Endothelial cell of umbilical vein (primary cell): Measurements from ENCODE around the gene TXNDC12. TPM values are rescaled to one million over a fixed set of nuclear protein-coding genes. Genes with fewer than 3 reads are reported as not detected.

Source experiments
- Bru-seq: library from RNA; stranded (reverse); fragments of 400-500 nt; gene quantifications from one replicate; lab custom pipeline; 2021; lab: Mats Ljungman, UMichigan
- BruChase-seq, 2 experiments: library from RNA; stranded (reverse); fragments of 400-500 nt; gene quantifications; one replicate each; lab custom pipeline; 2021; lab: Mats Ljungman, UMichigan
- BruUV-seq: library from RNA; stranded (reverse); fragments of 400-500 nt; replicated peaks from 2 replicates; lab custom pipeline; 2021; lab: Mats Ljungman, UMichigan
- CTCF ChIA-PET: fragments of 300-600, 350-600 bp; sonication (Branson Sonifier 250); formaldehyde crosslinking; loops from one replicate; lab custom pipeline; 2021; ENCODE audit warnings: antibody characterized with exemption, inconsistent platforms; lab: Charles Lee
- POLR2A ChIA-PET: fragments of 300-600, 350-600 bp; sonication (Branson Sonifier 250); formaldehyde crosslinking; loops from one replicate; lab custom pipeline; 2021; ENCODE audit warnings: antibody characterized with exemption, inconsistent platforms; lab: Charles Lee
- DNase-seq: peaks from one replicate; pipeline ENCODE4 v3.0.0-alpha.2; 2011; ENCODE audit warnings: low read depth, low spot score
- FAIRE-seq: peaks from 2 replicates; lab custom pipeline; 2011; peaks lifted over from hg19 to GRCh38; lab: Jason Lieb, UNC
- H2AFZ ChIP-seq: 2 replicates; pipeline ENCODE4 v1.6.0; 2012; ENCODE audit warnings: low read depth, low read length, control low read depth, inconsistent platforms
- H3K27ac ChIP-seq: 2 replicates; pipeline ENCODE4 v1.5.1; 2011; ENCODE audit warnings: low read depth, mild to moderate bottlenecking, control low read depth, low read length, moderate library complexity; ENCODE audit not compliant: insufficient read depth
- H3K27me3 ChIP-seq, 2 experiments: 2 replicates each; pipeline versions ENCODE4 v1.6.0 to v1.6.1; 2011; ENCODE audit warnings: low read length in 2 of 2, mixed read lengths in 1 of 2; ENCODE audit not compliant: control insufficient read depth in 2 of 2, insufficient read depth in 2 of 2
- H3K36me3 ChIP-seq, 2 experiments: 2 replicates in 1 of 2; 3 replicates in 1 of 2; pipeline ENCODE4 v1.5.1; 2011; ENCODE audit warnings: low read length in 2 of 2, mild to moderate bottlenecking in 1 of 2, moderate library complexity in 1 of 2; ENCODE audit not compliant: control insufficient read depth in 2 of 2, insufficient read depth in 2 of 2; ENCODE audit errors: extremely low read depth in 1 of 2
- H3K4me1 ChIP-seq: 3 replicates; pipeline ENCODE4 v1.5.1; 2011; ENCODE audit warnings: mild to moderate bottlenecking, low read length; ENCODE audit not compliant: control insufficient read depth, insufficient read depth; ENCODE audit errors: extremely low read depth
- H3K4me2 ChIP-seq: 2 replicates; pipeline ENCODE4 v1.6.1; 2011; ENCODE audit warnings: low read length, control low read depth, mixed read lengths; ENCODE audit not compliant: insufficient read depth
- H3K4me3 ChIP-seq, 3 experiments: fragments of 200-600 bp in 1 of 3; sonication (generic), shearing (Covaris generic) in 1 of 3; replicated peaks in 1 of 3; 2 replicates each; pipeline ENCODE4 v1.5.1; 2011 to 2016; ENCODE audit warnings: control low read depth in 3 of 3, low read length in 3 of 3, mild to moderate bottlenecking in 2 of 3, inconsistent platforms in 1 of 3, low read depth in 1 of 3, moderate library complexity in 1 of 3; ENCODE audit not compliant: insufficient read depth in 1 of 3
- H3K79me2 ChIP-seq: 2 replicates; pipeline ENCODE4 v1.6.0; 2012; ENCODE audit warnings: low read length, inconsistent platforms; ENCODE audit not compliant: control insufficient read depth, insufficient read depth
- H3K9ac ChIP-seq: replicated peaks from 2 replicates; pipeline ENCODE3; 2011; ENCODE audit warnings: low read length, control low read depth; ENCODE audit not compliant: insufficient read depth; ENCODE audit errors: extremely low read depth
- H3K9me1 ChIP-seq: replicated peaks from 3 replicates; pipeline ENCODE4 v1.6.0; 2011; ENCODE audit warnings: mild to moderate bottlenecking, low read length; ENCODE audit not compliant: control insufficient read depth, insufficient read depth; ENCODE audit errors: extremely low read depth
- H3K9me3 ChIP-seq: replicated peaks from 2 replicates; pipeline ENCODE4 v1.5.1; 2012; ENCODE audit warnings: low read length, inconsistent platforms; ENCODE audit not compliant: control insufficient read depth, insufficient read depth
- H4K20me1 ChIP-seq: replicated peaks from 2 replicates; pipeline ENCODE3; 2011; ENCODE audit warnings: mild to moderate bottlenecking, low read length; ENCODE audit not compliant: control insufficient read depth, insufficient read depth; ENCODE audit errors: extremely low read depth
- EZH2 ChIP-seq: IDR thresholded peaks from 2 replicates; pipeline ENCODE4 v1.6.1; 2012; ENCODE audit warnings: borderline replicate concordance, low read depth, mild to moderate bottlenecking, moderate library complexity, low read length, inconsistent platforms; ENCODE audit not compliant: severe bottlenecking
- FOS ChIP-seq: IDR thresholded peaks from 2 replicates; pipeline ENCODE4 v1.6.1; 2011; ENCODE audit warnings: mild to moderate bottlenecking, low read length, moderate library complexity, borderline replicate concordance; ENCODE audit not compliant: insufficient read depth
- GATA2 ChIP-seq: IDR thresholded peaks from 2 replicates; pipeline ENCODE4 v1.7.0; 2011; ENCODE audit warnings: low read depth, mild to moderate bottlenecking, moderate library complexity, mixed read lengths, low read length; ENCODE audit not compliant: insufficient read length, insufficient read depth
- JUN ChIP-seq: IDR thresholded peaks from 2 replicates; pipeline ENCODE4 v1.6.1; 2011; ENCODE audit warnings: borderline replicate concordance, low read depth; ENCODE audit not compliant: insufficient read length, insufficient read depth
- MAX ChIP-seq: IDR thresholded peaks from 2 replicates; pipeline ENCODE4 v1.6.1; 2011; ENCODE audit not compliant: insufficient read depth, insufficient read length
- MYC ChIP-seq: IDR thresholded peaks from one replicate; pipeline ENCODE4 v1.6.1; 2011; ENCODE audit warnings: mild to moderate bottlenecking, low read depth, low read length
- POLR2A ChIP-seq: IDR thresholded peaks from 2 replicates; pipeline ENCODE4 v1.6.1; 2012; ENCODE audit warnings: low read depth, mild to moderate bottlenecking, control low read depth, low read length
- POLR2AphosphoS5 ChIP-seq: IDR thresholded peaks from 2 replicates; pipeline ENCODE4 v1.6.1; 2012; ENCODE audit warnings: low read depth, mild to moderate bottlenecking, control low read depth, low read length, moderate library complexity; ENCODE audit not compliant: insufficient read depth
- dilution Hi-C: fragments of 300-500 bp; cut with MboI; formaldehyde crosslinking; loops from one replicate; pipeline ENCODE4 v1.15.0; 2019; ENCODE audit warnings: low sequenced_read_pairs; ENCODE audit not compliant: extremely low pct_ligation_motif_present
- intact Hi-C: fragments of 100-400 bp; cut with micrococcal nuclease; formaldehyde crosslinking; loops from one replicate; pipeline ENCODE4 v1.10.0; 2022
- long read RNA-seq: library from polyadenylated mRNA; stranded (forward); transcript quantifications from one replicate; pipeline ENCODE4 v2.0.0, GENCODE V29; 2021
- polyA minus RNA-seq, 3 experiments: library from RNA; depleted of rRNA, polyadenylated mRNA; stranded (reverse); fragments of >200 nt; gene quantifications; 1 replicate in 1 of 3; 2 replicates in 2 of 3; pipeline ENCODE4 v1.2.3, GENCODE V29; 2011
- polyA plus RNA-seq, 4 experiments: library from polyadenylated mRNA; depleted of rRNA in 3 of 4; stranded (reverse) in 3 of 4; unstranded in 1 of 4; fragments of >200 nt; gene quantifications; 2 replicates each; pipeline versions ENCODE4 v1.2.1 to v1.2.3, GENCODE V29; 2011 to 2012; ENCODE audit warnings: missing spikeins in 1 of 4
- total RNA-seq: library from RNA; stranded (reverse); gene quantifications from 2 replicates; pipeline ENCODE4 v1.2.3, GENCODE V29; 2021
- TF ChIP-seq, protein P1 (sequence below), 2 donors: IDR thresholded peaks; 1 replicate in 1 of 2; 2 replicates in 1 of 2; pipeline ENCODE4 v1.5.1; 2011; ENCODE audit warnings: low read length in 2 of 2, mild to moderate bottlenecking in 2 of 2, moderate library complexity in 2 of 2, control low read depth in 1 of 2, inconsistent platforms in 1 of 2, low read depth in 1 of 2; ENCODE audit not compliant: insufficient read depth in 1 of 2; ENCODE audit errors: extremely low read depth in 1 of 2

Gene TXNDC12
- total RNA-seq (55.1 and 57.4 TPM in 2 replicates), polyA plus RNA-seq (23.3 and 33.7 TPM in 2 replicates), polyA minus RNA-seq (25.0 and 36.8 TPM in 2 replicates), Bru-seq, nascent RNA (percentile 69 among the genes with signal in this experiment), BruChase-seq, experiment 1, labeled RNA remaining after a 6-hour chase (percentile 66 among the genes with signal in this experiment), BruChase-seq, experiment 2, labeled RNA remaining after a 2-hour chase (percentile 65 among the genes with signal in this experiment)
- 22.6 and 30.5 TPM in 2 replicates for polyA plus RNA-seq (2011; cell fraction: cytosol; rRNA removed)
- 10.7 and 16.1 TPM in 2 replicates for polyA plus RNA-seq (2011; cell fraction: nucleus; rRNA removed)
- 50.4 and 50.6 TPM in 2 replicates for polyA plus RNA-seq (2012)
- polyA minus RNA-seq (2011; cell fraction: cytosol; rRNA and poly(A)+ RNA removed) = 46.6 TPM
- polyA minus RNA-seq (2011; cell fraction: nucleus; rRNA and poly(A)+ RNA removed) = 7.5 and 11.6 TPM in 2 replicates
- long read RNA-seq, transcript TXNDC12-201 (7 exons, 2,396 nt) = major isoform, 312 of 327 reads
- long read RNA-seq, partial matches to known transcripts = 7 of 327 reads
- long read RNA-seq, other reads (novel, unspliced or antisense) = 8 of 327 reads

DNA sequence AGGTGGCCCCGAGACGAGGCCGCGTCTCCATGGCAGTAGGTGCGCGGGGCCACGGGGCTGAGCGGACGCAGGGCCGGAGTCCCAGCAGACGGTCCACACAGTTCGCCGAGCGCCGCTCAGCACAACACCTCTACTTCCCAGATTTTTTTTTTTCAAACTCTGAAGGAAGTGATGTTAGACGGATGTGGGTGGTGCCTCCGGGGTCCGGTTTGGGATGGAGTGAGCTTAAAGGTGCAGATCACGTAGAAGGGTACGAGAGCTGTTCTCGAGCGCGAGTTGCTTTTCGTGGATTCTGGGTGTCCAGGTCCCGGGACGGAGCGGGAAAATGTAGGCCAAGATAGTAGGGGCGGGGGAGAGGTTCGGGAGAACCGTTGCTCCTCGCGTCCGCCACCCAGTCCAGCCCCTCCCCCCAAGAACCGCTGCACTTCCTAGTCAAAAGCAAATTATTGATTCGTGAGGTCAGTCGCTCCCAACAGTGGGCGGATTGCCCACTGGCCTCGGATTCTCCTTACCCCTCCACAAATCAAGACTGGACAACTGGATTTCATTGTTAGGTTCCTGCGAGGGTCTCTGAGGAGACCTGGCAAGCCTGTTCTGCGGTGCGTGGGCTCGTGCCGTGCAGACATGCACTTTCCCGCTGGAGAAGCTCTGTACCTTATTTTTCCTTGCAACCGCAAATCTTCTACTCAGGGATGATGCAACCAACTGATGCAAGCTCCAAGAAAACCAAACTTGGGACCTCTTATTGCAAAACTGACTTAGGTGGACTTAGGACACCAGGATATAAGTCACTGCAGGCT is at the start of gene TXNDC12:
TSS of gene TXNDC12 (minus strand) at position 126 of the 800 bp plus-strand sequence. CDS start at position 31, 95 bp downstream.
- no peaks in the 10 kb centered on the region for H3K9me3 ChIP-seq
- TF ChIP-seq FOS (peak; percentile 5), JUN (no peak), GATA2 (no peak), POLR2A (peak; percentile 96), EZH2 (no peak), POLR2AphosphoS5 (peak; percentile 85), MYC (no peak), MAX (no peak)
- TF ChIP-seq, protein P1, sequence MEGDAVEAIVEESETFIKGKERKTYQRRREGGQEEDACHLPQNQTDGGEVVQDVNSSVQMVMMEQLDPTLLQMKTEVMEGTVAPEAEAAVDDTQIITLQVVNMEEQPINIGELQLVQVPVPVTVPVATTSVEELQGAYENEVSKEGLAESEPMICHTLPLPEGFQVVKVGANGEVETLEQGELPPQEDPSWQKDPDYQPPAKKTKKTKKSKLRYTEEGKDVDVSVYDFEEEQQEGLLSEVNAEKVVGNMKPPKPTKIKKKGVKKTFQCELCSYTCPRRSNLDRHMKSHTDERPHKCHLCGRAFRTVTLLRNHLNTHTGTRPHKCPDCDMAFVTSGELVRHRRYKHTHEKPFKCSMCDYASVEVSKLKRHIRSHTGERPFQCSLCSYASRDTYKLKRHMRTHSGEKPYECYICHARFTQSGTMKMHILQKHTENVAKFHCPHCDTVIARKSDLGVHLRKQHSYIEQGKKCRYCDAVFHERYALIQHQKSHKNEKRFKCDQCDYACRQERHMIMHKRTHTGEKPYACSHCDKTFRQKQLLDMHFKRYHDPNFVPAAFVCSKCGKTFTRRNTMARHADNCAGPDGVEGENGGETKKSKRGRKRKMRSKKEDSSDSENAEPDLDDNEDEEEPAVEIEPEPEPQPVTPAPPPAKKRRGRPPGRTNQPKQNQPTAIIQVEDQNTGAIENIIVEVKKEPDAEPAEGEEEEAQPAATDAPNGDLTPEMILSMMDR (IDR thresholded peaks at IDR 0.05; ENCODE audit: extremely low read depth in 1 of 2, insufficient read depth in 1 of 2, low read depth in 1 of 2, low read length in 2 of 2) = no peak
- dilution Hi-C loops (no loop called here), intact Hi-C loops (loop anchor here (1.0 to 5.0 kb wide), 2 partner anchors 22 to 312 kb away; partner anchors contain the start of genes CC2D1B and KTI12)
- H3K9me1 ChIP-seq = no peaks in the 10 kb centered on the region
- peaks cover 24% of the 10 kb centered on the region for H3K4me1 ChIP-seq
- peak within 1 kb of the TSS; percentile 75 for H3K27ac ChIP-seq
- no TSS peak for BruUV-seq
- no peaks in the 10 kb centered on the region for H3K27me3 ChIP-seq
- FAIRE-seq (peak; percentile 75), DNase-seq (peak; percentile 92)
- peak within 1 kb of the TSS; percentile 86 for H3K9ac ChIP-seq
- H3K4me2 ChIP-seq = peak within 1 kb of the TSS; percentile 97
- no peaks in the 10 kb centered on the region for H4K20me1 ChIP-seq
- POLR2A ChIA-PET = interaction anchor here (1.4 to 1.5 kb wide), 2 partner anchors 22 to 28 kb away, joined by 3 to 4 read pairs; partner anchors contain the start of gene KTI12
- peak within 1 kb of the TSS; percentile 62 to 93 (median 92) for H3K4me3 ChIP-seq
- H2AFZ ChIP-seq = peak within 1 kb of the TSS; percentile 71
- CTCF ChIA-PET = interaction anchor here (1.0 to 1.1 kb wide), 3 partner anchors 11 to 158 kb away, joined by 3 to 4 read pairs (median 3); partner anchors contain the start of gene RAB3B
- peaks cover 3 to 4% of the 10 kb centered on the region in 2 experiments for H3K36me3 ChIP-seq
- peaks cover 44% of the 10 kb centered on the region for H3K79me2 ChIP-seq
